SH-SY5Y (cell line): ENCODE data around the gene HBM.

ENCODE experiments used
- GATA2 ChIP-seq: IDR thresholded peaks from 2 replicates; pipeline ENCODE4 v1.6.1; 2011; ENCODE audit warnings: mild to moderate bottlenecking, low read depth, low read length
- GATA3 ChIP-seq: IDR thresholded peaks from 2 replicates; pipeline ENCODE4 v1.6.1; 2011; ENCODE audit warnings: low read depth, mild to moderate bottlenecking, low read length, moderate library complexity

- TF ChIP-seq GATA2 (no peak), GATA3 (no peak)
These were observed 43.4 kb upstream of the HBM start for GRCh38 chr16:122361-122760.
